IMR-90 (cell line): Measurements from ENCODE around the gene CDS2. TPM values are rescaled to one million over a fixed set of nuclear protein-coding genes. Genes with fewer than 3 reads are reported as not detected.

ENCODE experiments used
- ATAC-seq: fragments of 200-7000 bp; cut with Tn5 transposase; 2 replicates; pipeline ENCODE4 v1.9.1; 2020; ENCODE audit warnings: low read depth, mild to moderate bottlenecking, moderate library complexity
- BruUV-seq: library from RNA; stranded (reverse); fragments of 400-500 nt; replicated peaks from 2 replicates; lab custom pipeline; 2021; lab: Mats Ljungman, UMichigan
- CTCF ChIA-PET: fragments of 300-600 bp; formaldehyde crosslinking; extraction: SDS; loops from one replicate; lab custom pipeline; 2021; ENCODE audit warnings: antibody characterized with exemption; lab: Yijun Ruan, JAX
- POLR2A ChIA-PET: fragments of 300-600 bp; sonication (Branson Sonifier 250); formaldehyde crosslinking; loops from one replicate; lab custom pipeline; 2022; ENCODE audit warnings: antibody characterized with exemption; ENCODE audit not compliant: unreplicated experiment; lab: Charles Lee
- DNase-seq: peaks from one replicate; pipeline ENCODE4 v3.0.0; 2013
- H2AFZ ChIP-seq: replicated peaks from 2 replicates; pipeline ENCODE3; 2013; ENCODE audit warnings: low read length, mild to moderate bottlenecking; ENCODE audit not compliant: poor library complexity
- H2AK5ac ChIP-seq: 2 replicates; pipeline ENCODE4 v1.6.1; 2013; ENCODE audit warnings: low read depth, low read length, inconsistent platforms
- H2AK9ac ChIP-seq: replicated peaks from 2 replicates; pipeline ENCODE3; 2013; ENCODE audit warnings: mild to moderate bottlenecking, low read depth, low read length, moderate library complexity; ENCODE audit not compliant: poor library complexity
- H2BK120ac ChIP-seq: 2 replicates; pipeline ENCODE4 v1.6.1; 2013; ENCODE audit warnings: low read depth, low read length, inconsistent platforms
- H2BK15ac ChIP-seq: 3 replicates; pipeline ENCODE4 v1.6.1; 2013; ENCODE audit warnings: low read depth, low read length, inconsistent platforms
- H2BK20ac ChIP-seq: 2 replicates; pipeline ENCODE4 v1.6.1; 2013; ENCODE audit warnings: low read depth, mild to moderate bottlenecking, inconsistent platforms, low read length, moderate library complexity
- H2BK5ac ChIP-seq: 2 replicates; pipeline ENCODE4 v1.6.1; 2013; ENCODE audit warnings: mild to moderate bottlenecking, low read depth, low read length, inconsistent platforms; ENCODE audit not compliant: poor library complexity, severe bottlenecking
- H3K14ac ChIP-seq: replicated peaks from 2 replicates; pipeline ENCODE4 v1.6.1; 2013; ENCODE audit warnings: low read depth, low read length, inconsistent platforms
- H3K18ac ChIP-seq: 2 replicates; pipeline ENCODE4 v1.6.1; 2013; ENCODE audit warnings: low read depth, low read length, control low read depth
- H3K23ac ChIP-seq: 2 replicates; pipeline ENCODE4 v1.6.1; 2013; ENCODE audit warnings: low read depth, low read length, inconsistent platforms
- H3K27ac ChIP-seq: 2 replicates; pipeline ENCODE4 v1.5.1; 2013; ENCODE audit warnings: mild to moderate bottlenecking, control low read depth, low read length; ENCODE audit not compliant: insufficient read depth
- H3K27me3 ChIP-seq: 2 replicates; pipeline ENCODE4 v1.6.1; 2013; ENCODE audit warnings: low read length; ENCODE audit not compliant: control insufficient read depth, insufficient read depth
- H3K36me3 ChIP-seq: 2 replicates; pipeline ENCODE4 v1.6.1; 2013; ENCODE audit warnings: low read length, mixed read lengths; ENCODE audit not compliant: control insufficient read depth, insufficient read depth
- H3K4ac ChIP-seq: 2 replicates; pipeline ENCODE4 v1.6.1; 2013; ENCODE audit warnings: low read depth, low read length, inconsistent platforms
- H3K4me1 ChIP-seq: 2 replicates; pipeline ENCODE4 v1.6.1; 2013; ENCODE audit warnings: low read length, mixed read lengths; ENCODE audit not compliant: control insufficient read depth, insufficient read depth
- H3K4me2 ChIP-seq: 2 replicates; pipeline ENCODE4 v1.6.1; 2013; ENCODE audit warnings: low read depth, mild to moderate bottlenecking, control low read depth, low read length, moderate library complexity
- H3K4me3 ChIP-seq: 2 replicates; pipeline ENCODE4 v1.5.1; 2013; ENCODE audit warnings: low read depth, mild to moderate bottlenecking, control low read depth, low read length, moderate library complexity; ENCODE audit not compliant: insufficient read depth
- H3K56ac ChIP-seq: 2 replicates; pipeline ENCODE4 v1.6.1; 2013; ENCODE audit warnings: low read length, inconsistent platforms; ENCODE audit not compliant: insufficient read depth; ENCODE audit errors: extremely low read depth
- H3K79me1 ChIP-seq, 2 experiments: 2 replicates each; pipeline ENCODE4 v1.6.1; 2013; ENCODE audit warnings: low read length in 2 of 2, inconsistent platforms in 1 of 2, low read depth in 1 of 2
- H3K9ac ChIP-seq: 2 replicates; pipeline ENCODE4 v1.6.1; 2013; ENCODE audit warnings: low read depth, low read length, control low read depth
- H3K9me1 ChIP-seq: 2 replicates; pipeline ENCODE4 v1.6.1; 2013; ENCODE audit warnings: low read length, inconsistent platforms; ENCODE audit not compliant: insufficient read depth
- H3K9me3 ChIP-seq: 2 replicates; pipeline ENCODE4 v1.6.1; 2013; ENCODE audit warnings: low read length; ENCODE audit not compliant: control insufficient read depth, insufficient read depth
- H4K20me1 ChIP-seq: 2 replicates; pipeline ENCODE4 v1.6.1; 2013; ENCODE audit warnings: low read length, inconsistent platforms; ENCODE audit not compliant: insufficient read depth
- H4K5ac ChIP-seq: 2 replicates; pipeline ENCODE4 v1.6.1; 2013; ENCODE audit warnings: mild to moderate bottlenecking, low read depth, low read length, control low read depth
- H4K8ac ChIP-seq, 2 experiments: 2 replicates each; pipeline ENCODE4 v1.6.1; 2013; ENCODE audit warnings: low read depth in 2 of 2, low read length in 2 of 2, control low read depth in 1 of 2, inconsistent platforms in 1 of 2
- H4K91ac ChIP-seq: 2 replicates; pipeline ENCODE4 v1.6.1; 2013; ENCODE audit warnings: low read depth, low read length, inconsistent platforms; ENCODE audit not compliant: insufficient read depth
- BHLHE40 ChIP-seq: fragments of 150-350 bp; IDR thresholded peaks from 2 replicates; pipeline ENCODE4 v1.6.1; 2016; ENCODE audit warnings: mild to moderate bottlenecking, low read depth, low read length
- CEBPB ChIP-seq: IDR thresholded peaks from 2 replicates; pipeline ENCODE4 v1.6.1; 2012; ENCODE audit warnings: low read depth, low read length, improper control_type of control experiment
- CHD1 ChIP-seq: IDR thresholded peaks from 2 replicates; pipeline ENCODE4 v1.6.1; 2012; ENCODE audit warnings: low read depth, low read length, improper control_type of control experiment
- FOS ChIP-seq: fragments of 150-350 bp; IDR thresholded peaks from 2 replicates; pipeline ENCODE4 v1.6.1; 2016; ENCODE audit warnings: low read depth, low read length
- MAFK ChIP-seq: IDR thresholded peaks from 2 replicates; pipeline ENCODE4 v1.6.1; 2012; ENCODE audit warnings: low read depth, low read length, improper control_type of control experiment
- MAZ ChIP-seq: IDR thresholded peaks from 2 replicates; pipeline ENCODE4 v1.6.1; 2012; ENCODE audit warnings: low read depth, mild to moderate bottlenecking, low read length, improper control_type of control experiment, moderate library complexity, borderline replicate concordance
- MXI1 ChIP-seq: IDR thresholded peaks from 2 replicates; pipeline ENCODE4 v1.6.1; 2012; ENCODE audit warnings: low read depth, mild to moderate bottlenecking, low read length, moderate library complexity, borderline replicate concordance
- NFE2L2 ChIP-seq: fragments of 150-350 bp; IDR thresholded peaks from 2 replicates; pipeline ENCODE4 v1.6.1; 2016; ENCODE audit warnings: low read depth, mild to moderate bottlenecking, low read length
- POLR2A ChIP-seq: IDR thresholded peaks from 2 replicates; pipeline ENCODE4 v1.6.1; 2012; ENCODE audit warnings: mild to moderate bottlenecking, low read depth, low read length
- RAD21 ChIP-seq: IDR thresholded peaks from 2 replicates; pipeline ENCODE4 v1.6.1; 2012; ENCODE audit warnings: low read length, improper control_type of control experiment
- RCOR1 ChIP-seq: IDR thresholded peaks from 2 replicates; pipeline ENCODE4 v1.6.1; 2012; ENCODE audit warnings: mild to moderate bottlenecking, low read length, improper control_type of control experiment; ENCODE audit not compliant: insufficient replicate concordance
- RFX5 ChIP-seq: IDR thresholded peaks from 2 replicates; pipeline ENCODE4 v1.8.0; 2012; ENCODE audit warnings: low read depth, mild to moderate bottlenecking, low read length, moderate library complexity
- SMC3 ChIP-seq: fragments of 150-350 bp; IDR thresholded peaks from 2 replicates; pipeline ENCODE4 v1.6.1; 2016; ENCODE audit warnings: low read depth, mild to moderate bottlenecking, antibody characterized with exemption, low read length, moderate library complexity
- WGBS, 2 experiments: methylation state at CpG; one replicate each; pipeline versions ENCODE4 v1.1.5 to v1.1.7; 2013; ENCODE audit warnings: missing lambda C conversion rate in 2 of 2; ENCODE audit not compliant: insufficient read length in 1 of 2; ENCODE audit errors: extremely low coverage in 2 of 2; 5-methylcytosine and 5-hydroxymethylcytosine counted together
- dilution Hi-C: fragments of 300-500 bp; cut with HindIII; formaldehyde crosslinking; loops from one replicate; pipeline ENCODE4 v1.14.3; 2018; ENCODE audit warnings: low sequenced_read_pairs; ENCODE audit not compliant: unreplicated experiment
- in situ Hi-C: fragments of 300-500 bp; cut with MboI; formaldehyde crosslinking; loops from 3 replicates; pipeline ENCODE4 v1.14.3; 2019; ENCODE audit warnings: low sequenced_read_pairs, inconsistent platforms, mixed read lengths
- intact Hi-C: fragments of 100-400 bp; cut with micrococcal nuclease; formaldehyde crosslinking; loops from 2 replicates; pipeline ENCODE4 v1.10.0; 2022
- polyA plus RNA-seq, 3 experiments: library from polyadenylated mRNA; depleted of rRNA; stranded (reverse); fragments of >200 nt; gene quantifications; 2 replicates each; pipeline ENCODE4 v1.2.3, GENCODE V29; 2012; ENCODE audit warnings: low replicate concordance in 1 of 3
- total RNA-seq: library from RNA; depleted of rRNA; stranded (reverse); fragments of >200 nt; gene quantifications from 2 replicates; pipeline ENCODE4 v1.2.3, GENCODE V29; 2012
- TF ChIP-seq, protein P1 (sequence below): fragments of 150-350 bp; IDR thresholded peaks from 2 replicates; pipeline ENCODE4 v1.6.1; 2016; ENCODE audit warnings: low read depth, mild to moderate bottlenecking, low read length, moderate library complexity, borderline replicate concordance
- TF ChIP-seq, protein P2 (sequence below): fragments of 150-350 bp; IDR thresholded peaks from 2 replicates; pipeline ENCODE4 v1.6.1; 2017; ENCODE audit warnings: mild to moderate bottlenecking, antibody characterized with exemption, low read length, low read depth
- TF ChIP-seq, protein P3 (sequence below): conservative IDR thresholded peaks from 2 replicates; pipeline ENCODE4 v1.5.1; 2012; ENCODE audit warnings: mild to moderate bottlenecking, low read depth, low read length, improper control_type of control experiment

Gene CDS2
- total and polyA plus RNA-seq, 2 of the 4 experiments (the other 2 are of a cell fraction), result 17.0 to 47.1 TPM

DNA sequence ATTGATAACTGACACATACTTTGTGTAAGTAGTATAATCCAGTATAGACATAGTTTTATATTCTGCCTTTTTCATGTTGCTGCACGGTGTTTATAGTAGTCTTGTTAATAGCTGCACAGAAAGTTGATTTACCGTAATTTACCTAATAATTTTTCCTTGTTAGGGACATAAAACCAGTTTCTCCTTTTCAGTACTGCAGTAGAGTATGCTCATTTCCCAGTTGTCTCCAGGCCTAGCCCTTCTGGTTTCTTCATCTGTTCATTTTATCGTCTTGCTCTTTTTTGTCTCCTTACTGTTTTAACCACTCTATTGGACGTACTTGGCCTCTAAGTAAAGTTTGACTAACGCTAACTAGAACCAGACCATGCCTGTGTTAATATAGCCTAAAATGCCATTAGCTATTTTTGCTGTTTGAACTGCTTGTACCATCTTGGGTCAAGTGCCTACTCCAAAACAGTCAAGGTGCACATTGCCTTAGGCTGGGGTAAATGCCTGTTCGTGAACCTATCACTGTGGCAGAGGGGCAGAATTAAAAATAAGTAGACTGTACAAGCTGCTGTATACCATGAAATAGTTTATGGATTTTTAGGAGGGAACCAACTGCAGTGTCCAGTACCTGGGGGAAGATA, 34.8 kb downstream of the CDS2 start:
- Histone ChIP-seq H3K14ac (no peak overlapping the region), H4K5ac (no peak overlapping the region), H2BK15ac (no peak overlapping the region), H2BK120ac (no peak overlapping the region), H3K27me3 (no peaks in the 10 kb centered on the region), H3K4me2 (no peak overlapping the region), H3K79me1 (peaks cover 60 to 82% of the 10 kb centered on the region in 2 experiments), H3K4me3 (no peak overlapping the region), H3K4me1 (peaks cover 4% of the 10 kb centered on the region), H3K9me1 (peaks cover 11% of the 10 kb centered on the region), H3K36me3 (no peaks in the 10 kb centered on the region), H3K9me3 (0 out of 2 replicates have a peak, but pooled peaks cover 2% of the 10 kb centered on the region), H3K27ac (no peak overlapping the region), H2BK5ac (no peak overlapping the region), H2AK9ac (no peak overlapping the region), H2BK20ac (no peak overlapping the region), H4K91ac (no peak overlapping the region), H3K4ac (no peak overlapping the region), H4K20me1 (peaks cover 25% of the 10 kb centered on the region), H2AFZ (no peak overlapping the region), H3K18ac (no peak overlapping the region), H2AK5ac (no peak overlapping the region), H3K9ac (no peak overlapping the region), H3K23ac (no peak overlapping the region), H3K56ac (no peak overlapping the region), H4K8ac (no peak overlapping the region)
- dilution Hi-C loops (no loop called here), in situ Hi-C loops (no loop called here), intact Hi-C loops (no loop called here)
- WGBS, 2 experiments, result 93% methylated on average over 3 of the region's 6 CpGs; no CpG with 5 or more reads in 1 of the 2 experiments
- BruUV-seq, result no TSS peak
- DNase-seq (no peak), ATAC-seq (no peak)
- TF ChIP-seq MAFK, result no peak
- TF ChIP-seq RFX5, result no peak
- TF ChIP-seq CHD1, result no peak
- no peak for TF ChIP-seq POLR2A
- TF ChIP-seq RAD21, result no peak
- no peak for TF ChIP-seq FOS
- TF ChIP-seq, protein P1, sequence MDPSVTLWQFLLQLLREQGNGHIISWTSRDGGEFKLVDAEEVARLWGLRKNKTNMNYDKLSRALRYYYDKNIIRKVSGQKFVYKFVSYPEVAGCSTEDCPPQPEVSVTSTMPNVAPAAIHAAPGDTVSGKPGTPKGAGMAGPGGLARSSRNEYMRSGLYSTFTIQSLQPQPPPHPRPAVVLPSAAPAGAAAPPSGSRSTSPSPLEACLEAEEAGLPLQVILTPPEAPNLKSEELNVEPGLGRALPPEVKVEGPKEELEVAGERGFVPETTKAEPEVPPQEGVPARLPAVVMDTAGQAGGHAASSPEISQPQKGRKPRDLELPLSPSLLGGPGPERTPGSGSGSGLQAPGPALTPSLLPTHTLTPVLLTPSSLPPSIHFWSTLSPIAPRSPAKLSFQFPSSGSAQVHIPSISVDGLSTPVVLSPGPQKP, result no peak
- no peak for TF ChIP-seq RCOR1
- no peak for TF ChIP-seq BHLHE40
- TF ChIP-seq NFE2L2, result no peak
- no peak for TF ChIP-seq SMC3
- TF ChIP-seq MAZ, result no peak
- no peak for TF ChIP-seq MXI1
- TF ChIP-seq CEBPB, result no peak
- TF ChIP-seq, protein P2, sequence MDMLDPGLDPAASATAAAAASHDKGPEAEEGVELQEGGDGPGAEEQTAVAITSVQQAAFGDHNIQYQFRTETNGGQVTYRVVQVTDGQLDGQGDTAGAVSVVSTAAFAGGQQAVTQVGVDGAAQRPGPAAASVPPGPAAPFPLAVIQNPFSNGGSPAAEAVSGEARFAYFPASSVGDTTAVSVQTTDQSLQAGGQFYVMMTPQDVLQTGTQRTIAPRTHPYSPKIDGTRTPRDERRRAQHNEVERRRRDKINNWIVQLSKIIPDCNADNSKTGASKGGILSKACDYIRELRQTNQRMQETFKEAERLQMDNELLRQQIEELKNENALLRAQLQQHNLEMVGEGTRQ, result no peak
- TF ChIP-seq, protein P3, sequence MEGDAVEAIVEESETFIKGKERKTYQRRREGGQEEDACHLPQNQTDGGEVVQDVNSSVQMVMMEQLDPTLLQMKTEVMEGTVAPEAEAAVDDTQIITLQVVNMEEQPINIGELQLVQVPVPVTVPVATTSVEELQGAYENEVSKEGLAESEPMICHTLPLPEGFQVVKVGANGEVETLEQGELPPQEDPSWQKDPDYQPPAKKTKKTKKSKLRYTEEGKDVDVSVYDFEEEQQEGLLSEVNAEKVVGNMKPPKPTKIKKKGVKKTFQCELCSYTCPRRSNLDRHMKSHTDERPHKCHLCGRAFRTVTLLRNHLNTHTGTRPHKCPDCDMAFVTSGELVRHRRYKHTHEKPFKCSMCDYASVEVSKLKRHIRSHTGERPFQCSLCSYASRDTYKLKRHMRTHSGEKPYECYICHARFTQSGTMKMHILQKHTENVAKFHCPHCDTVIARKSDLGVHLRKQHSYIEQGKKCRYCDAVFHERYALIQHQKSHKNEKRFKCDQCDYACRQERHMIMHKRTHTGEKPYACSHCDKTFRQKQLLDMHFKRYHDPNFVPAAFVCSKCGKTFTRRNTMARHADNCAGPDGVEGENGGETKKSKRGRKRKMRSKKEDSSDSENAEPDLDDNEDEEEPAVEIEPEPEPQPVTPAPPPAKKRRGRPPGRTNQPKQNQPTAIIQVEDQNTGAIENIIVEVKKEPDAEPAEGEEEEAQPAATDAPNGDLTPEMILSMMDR, result no peak
- POLR2A ChIA-PET, result no interaction called here
- CTCF ChIA-PET, result no interaction called here
